HG03175 (cell line): ENCODE measurements around the gene PBX1.

Experiments used
- ATAC-seq: cut with Tn5 transposase; IDR thresholded peaks from one replicate; pipeline ENCODE4 v1.9.1; 2021; ENCODE audit warnings: mild to moderate bottlenecking, moderate library complexity; ENCODE audit not compliant: unreplicated experiment

The PBX1 gene

DNA sequence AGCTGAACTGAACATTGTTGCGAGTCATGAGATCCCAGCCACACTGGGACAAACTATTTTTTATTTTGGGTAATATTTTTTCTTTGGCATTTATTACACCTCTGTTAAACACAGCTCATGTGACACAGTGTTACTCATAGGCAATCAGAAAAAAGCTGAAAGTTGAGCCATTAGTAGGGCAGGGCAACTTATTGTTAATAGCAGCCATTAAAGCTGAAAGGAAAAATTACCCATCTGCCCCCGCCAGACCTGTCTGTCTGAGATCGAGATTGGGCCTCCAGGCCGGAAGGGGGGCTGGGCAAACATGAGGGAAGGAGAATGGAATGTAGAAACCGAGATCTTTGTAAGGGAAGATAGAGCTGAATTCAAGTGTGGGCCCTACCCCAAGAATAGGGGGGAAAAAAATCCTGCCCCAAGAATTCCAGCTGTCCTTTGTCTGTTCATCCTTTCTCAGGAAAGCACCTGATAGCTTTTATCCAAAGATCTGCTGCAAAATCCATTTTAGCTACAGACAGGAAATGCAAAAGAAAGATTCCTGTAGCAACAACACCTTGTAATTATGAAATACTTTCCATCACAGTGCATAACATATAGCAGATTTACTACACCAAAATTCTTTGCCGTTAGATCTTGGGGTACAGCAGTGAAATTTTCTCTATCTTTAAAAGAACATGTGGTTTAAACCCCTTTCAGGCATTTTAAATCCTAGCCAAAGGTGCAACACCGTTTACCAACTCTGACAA lies 212.8 kb downstream of the PBX1 start:
- ATAC-seq = no peak

DNA sequence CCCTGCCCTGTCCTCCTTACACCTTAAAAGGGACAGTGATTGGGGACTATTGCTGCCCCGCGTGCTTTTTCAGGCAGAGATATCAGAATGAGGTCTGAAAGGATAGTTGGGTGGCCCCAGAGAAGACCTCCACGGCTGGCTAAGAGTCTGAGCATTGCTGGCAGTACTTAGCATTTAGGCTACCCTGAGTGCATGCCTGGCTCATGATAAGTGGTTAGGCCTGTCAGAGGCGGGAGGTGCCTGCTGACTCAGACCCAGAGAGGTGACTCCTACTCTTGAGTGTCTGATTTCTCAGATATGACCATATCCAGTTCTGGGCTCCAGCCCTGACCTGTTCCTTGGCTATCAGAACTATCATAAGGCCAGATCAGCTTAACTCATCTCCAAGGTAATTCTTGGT lies 213.7 kb downstream of the PBX1 start:
- peak; percentile 65 for ATAC-seq

GRCh38 chr1:164773102-164773501 lies 214.1 kb downstream of the PBX1 start:
- no peak for ATAC-seq

- no peak for ATAC-seq
Observed at GRCh38 chr1:164774413-164774812, 215.4 kb downstream of the PBX1 start.

DNA sequence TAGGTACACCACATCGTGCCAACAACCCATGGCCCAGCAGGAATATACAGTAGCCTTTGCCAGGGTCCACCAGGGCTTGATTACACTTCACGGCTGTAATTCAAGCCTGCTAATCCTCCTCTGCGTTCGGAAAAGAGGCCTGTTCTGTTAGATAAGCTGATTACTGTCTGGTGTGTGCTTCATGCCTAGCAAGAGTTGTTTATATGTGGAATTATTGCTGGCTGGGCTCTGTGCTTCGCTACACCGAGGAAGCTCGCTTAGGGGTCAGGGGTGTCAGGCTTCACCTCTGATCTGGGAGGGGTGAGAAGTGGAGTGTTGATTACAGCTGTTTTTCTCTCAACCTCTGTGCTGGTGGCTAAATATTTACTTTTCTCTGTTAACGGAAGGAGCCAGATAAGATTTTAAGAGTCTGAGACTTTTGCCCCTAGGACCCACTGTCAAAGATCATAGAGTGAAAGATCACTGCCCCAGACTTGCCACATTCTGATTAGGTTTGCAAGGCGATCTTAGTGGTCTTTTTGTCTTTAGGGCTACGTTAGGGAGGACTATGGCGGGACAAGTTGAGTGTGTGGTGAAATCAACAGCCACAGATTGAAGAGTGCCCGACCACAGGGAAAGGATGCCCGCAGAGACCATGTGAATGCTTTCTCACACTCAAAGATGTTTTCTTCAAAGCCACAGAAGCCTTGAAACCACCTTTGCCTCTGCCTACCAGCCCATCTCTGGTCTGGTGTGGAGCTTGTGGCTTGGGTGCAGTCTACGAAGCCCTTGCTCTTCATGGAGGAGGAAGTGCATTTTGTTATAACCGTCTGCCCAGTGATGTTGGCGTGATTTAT lies 216.1 kb downstream of the PBX1 start:
- ATAC-seq = no peak

GRCh38 chr1:164777518-164777917 lies 218.5 kb downstream of the PBX1 start:
- no peak for ATAC-seq

GRCh38 chr1:164779376-164779775 lies 220.4 kb downstream of the PBX1 start:
- no peak for ATAC-seq

DNA sequence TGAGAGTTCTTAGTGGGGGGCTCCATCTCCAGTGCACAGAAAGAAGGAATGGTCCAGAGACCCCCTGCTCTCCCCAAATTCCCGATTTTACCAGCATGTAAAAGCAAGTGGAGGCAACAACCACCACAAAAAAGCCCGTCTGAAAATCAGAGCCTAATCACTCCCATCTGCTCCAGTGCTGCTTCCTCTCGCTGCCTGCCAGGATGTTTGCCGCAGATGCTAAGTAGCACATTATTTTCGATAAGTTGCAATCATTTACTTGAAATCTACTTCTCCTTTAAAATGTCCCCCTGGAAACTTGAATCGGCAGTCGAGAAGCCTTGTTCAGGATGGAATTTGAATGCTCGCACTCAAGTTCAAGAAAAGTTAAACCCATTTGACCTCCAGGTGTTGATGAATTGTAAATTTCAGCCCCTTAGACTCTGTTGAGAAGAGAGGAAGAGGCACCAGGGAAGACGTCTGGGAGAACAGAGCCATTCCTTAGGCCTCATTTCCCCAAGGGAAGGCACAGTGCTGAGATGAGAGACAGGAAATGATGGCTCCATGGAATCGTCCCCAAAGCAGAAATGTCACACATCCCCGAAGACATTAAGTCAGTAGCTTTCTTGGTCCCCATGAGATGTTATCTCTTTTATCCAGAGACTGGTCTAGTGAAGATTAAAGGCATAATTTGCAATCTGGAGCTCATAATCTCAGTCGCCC lies 221.3 kb downstream of the PBX1 start:
- ATAC-seq = no peak

DNA sequence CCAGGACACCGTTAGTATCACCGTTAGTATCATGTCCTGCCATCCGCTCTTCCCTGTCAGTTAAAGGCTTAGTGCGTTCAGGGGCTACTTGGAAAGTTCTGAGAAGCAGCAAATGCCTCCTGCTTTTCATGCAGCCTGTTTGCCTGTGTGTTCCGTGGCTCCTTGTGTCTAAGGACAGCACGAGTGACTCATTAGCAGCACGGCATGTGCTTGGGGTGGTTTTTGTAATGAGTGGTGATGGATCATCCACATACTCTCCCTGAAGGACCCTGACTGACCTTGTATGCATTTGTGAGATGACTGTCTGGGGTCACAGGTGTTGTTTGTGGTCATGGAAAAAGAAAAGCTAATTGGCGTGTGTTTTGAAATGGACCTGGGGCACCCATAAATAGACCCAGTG lies 221.9 kb downstream of the PBX1 start:
- ATAC-seq = no peak

- no peak for ATAC-seq
Observed at GRCh38 chr1:164781972-164782371, 223.0 kb downstream of the PBX1 start.

DNA sequence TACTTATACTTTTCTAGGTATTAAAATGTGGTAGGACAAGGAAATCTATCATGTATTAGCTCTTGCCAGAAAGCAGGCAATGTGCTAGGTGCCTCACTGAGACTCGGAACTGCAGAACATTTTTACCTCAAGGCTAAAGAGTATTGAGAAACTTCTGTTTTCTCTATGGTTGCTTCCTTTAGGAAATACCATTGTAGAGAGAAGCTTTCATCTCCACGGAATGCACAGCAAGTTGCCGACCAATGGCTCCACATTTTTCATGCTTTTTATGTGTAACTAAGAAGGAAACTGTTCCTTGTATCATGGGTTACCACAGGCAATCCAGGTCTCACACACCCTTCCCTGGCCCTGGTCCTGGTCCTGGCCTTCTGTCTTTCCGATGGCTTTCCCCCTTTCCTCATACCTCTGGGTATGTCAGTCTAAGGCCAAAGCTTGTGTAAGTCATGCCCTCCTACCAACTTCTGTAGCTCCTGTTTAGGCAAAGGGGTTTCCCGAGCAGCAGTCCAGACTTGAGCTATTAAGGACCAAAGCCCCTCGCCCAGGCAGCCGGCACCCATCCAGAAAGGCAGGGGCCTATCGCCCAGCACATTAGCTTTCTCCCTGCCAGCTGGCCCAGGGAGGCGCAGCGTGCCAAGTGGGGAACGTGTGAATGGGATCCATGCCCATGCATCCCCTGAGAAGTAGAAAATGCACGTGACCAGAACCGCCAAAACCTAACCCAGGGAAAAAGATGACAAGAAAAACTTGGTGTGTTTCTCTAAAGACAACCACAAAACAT lies 225.0 kb downstream of the PBX1 start:
- ATAC-seq = no peak

GRCh38 chr1:164784960-164785359 lies 226.0 kb downstream of the PBX1 start:
- ATAC-seq = no peak

DNA sequence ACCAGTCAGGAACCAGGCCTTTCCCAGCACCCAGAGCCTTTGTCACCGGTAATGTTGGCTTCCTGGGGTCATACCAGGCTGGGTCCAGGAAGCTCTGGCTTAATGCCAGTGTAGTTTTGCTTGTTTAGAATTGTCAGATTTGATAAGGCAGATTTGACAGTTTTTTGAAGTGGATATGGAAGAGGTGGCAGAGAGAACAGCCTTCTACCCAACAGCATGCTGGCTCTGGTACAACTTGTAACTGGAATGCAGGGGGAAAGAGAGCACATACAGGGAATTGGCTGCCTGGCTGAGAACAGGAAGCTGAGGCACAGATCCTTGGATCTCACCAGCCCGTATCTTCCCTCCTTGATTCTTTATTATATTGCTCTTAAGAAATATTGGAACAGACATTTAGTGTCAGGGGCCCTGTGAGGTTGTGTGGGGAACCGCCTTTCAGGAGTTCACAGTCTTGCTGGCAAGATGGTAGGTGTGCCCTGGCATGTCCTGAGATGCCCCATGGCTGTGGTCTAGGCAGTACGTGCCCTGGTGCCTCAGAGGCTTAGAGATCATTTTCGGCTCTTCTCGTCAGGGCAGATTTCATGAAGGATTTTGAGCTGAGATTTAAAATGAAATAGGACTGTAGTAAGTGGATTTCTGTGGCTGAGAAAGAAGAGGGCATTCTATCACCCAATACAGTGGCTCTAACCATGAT lies 227.0 kb downstream of the PBX1 start:
- ATAC-seq = no peak

DNA sequence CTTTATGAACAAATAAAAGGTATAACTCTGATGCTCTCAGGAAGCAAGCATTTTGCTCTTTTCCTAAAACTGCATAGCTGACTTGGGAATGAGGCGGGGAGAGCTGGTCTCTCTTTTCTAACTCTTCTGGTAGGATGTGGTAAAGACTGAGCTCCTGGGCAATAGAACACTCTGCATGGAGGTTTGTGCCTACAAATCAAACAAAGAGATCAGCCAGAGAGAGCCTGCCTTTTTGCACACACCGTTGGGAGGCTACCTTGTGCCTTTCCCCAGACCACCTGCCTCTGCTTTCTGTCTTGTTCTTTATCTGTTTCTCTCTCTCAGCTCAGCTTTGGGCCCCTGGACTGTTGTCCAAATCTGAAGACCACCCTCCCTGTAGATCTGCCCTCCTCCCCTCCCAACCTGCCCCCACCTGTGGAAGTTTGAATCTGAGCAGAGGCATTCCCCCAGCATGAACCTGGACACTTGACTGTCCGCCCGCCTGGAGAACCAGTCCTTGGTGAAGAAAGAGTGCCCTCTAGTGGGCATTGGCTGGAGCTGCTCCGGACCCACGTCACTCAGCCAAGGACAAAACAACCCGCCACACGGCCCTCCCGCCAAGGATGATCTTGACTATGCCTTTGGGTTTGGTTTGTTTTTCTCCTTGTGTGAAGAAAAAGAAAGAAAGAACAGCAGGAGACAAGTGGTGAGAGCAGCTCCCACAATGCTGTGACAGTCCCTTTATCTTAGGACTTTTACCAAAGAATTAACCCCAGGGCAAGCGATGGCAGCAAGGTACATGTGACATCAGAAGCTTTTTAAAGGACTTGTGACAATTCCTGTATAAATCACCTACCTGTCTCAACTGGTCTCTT lies 228.2 kb downstream of the PBX1 start:
- peak; percentile 95 for ATAC-seq

- ATAC-seq = no peak
Observed at GRCh38 chr1:164787834-164788231, 228.8 kb downstream of the PBX1 start.

GRCh38 chr1:164790081-164790480 lies 231.1 kb downstream of the PBX1 start:
- no peak for ATAC-seq

- ATAC-seq = no peak
Observed at GRCh38 chr1:164792410-164793004, 233.5 kb downstream of the PBX1 start.

DNA sequence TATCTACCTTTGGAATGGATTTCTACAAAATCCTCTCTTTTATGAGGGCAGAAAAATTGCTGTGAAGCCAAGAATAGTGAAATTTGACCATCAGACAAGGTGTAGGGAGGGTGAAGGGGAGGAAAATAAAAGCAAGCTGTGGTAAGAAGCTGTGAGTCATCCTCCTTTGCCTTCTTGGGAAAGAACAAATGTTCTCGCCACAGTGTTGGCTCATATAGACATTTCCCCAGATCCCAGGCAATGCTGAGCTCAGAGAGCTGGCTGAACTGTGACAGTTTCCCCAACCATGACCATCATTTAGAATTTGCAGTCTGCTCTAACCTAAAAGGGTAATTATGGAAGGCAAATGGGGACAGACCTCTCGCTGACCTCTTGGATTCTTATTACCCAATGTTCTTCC lies 235.4 kb downstream of the PBX1 start:
- no peak for ATAC-seq

- no peak for ATAC-seq
Observed at GRCh38 chr1:164796916-164797315, 237.9 kb downstream of the PBX1 start.
